Epithelial cell of proximal tubule (primary cell): ENCODE measurements around the gene GAS6. TPM values are rescaled to one million over a fixed set of nuclear protein-coding genes. Genes with fewer than 3 reads are reported as not detected.

Experiments used
- DNase-seq: peaks from one replicate; pipeline ENCODE4 v3.0.0-alpha.2; 2011; ENCODE audit warnings: low read depth
- H3K4me3 ChIP-seq: 2 replicates; pipeline ENCODE4 v1.5.1; 2011; ENCODE audit warnings: low read depth, mild to moderate bottlenecking, low read length
- total RNA-seq: library from RNA; depleted of rRNA; stranded (reverse); fragments of >200 nt; gene quantifications from 2 replicates; pipeline ENCODE4 v1.2.3, GENCODE V29; 2015
- TF ChIP-seq, protein P1 (sequence below): conservative IDR thresholded peaks from 2 replicates; pipeline ENCODE4 v1.5.1; 2012; ENCODE audit warnings: low read depth, mild to moderate bottlenecking, low read length

GAS6 gene
- total RNA-seq, 1 donor from 2014 or later = 127 TPM

DNA sequence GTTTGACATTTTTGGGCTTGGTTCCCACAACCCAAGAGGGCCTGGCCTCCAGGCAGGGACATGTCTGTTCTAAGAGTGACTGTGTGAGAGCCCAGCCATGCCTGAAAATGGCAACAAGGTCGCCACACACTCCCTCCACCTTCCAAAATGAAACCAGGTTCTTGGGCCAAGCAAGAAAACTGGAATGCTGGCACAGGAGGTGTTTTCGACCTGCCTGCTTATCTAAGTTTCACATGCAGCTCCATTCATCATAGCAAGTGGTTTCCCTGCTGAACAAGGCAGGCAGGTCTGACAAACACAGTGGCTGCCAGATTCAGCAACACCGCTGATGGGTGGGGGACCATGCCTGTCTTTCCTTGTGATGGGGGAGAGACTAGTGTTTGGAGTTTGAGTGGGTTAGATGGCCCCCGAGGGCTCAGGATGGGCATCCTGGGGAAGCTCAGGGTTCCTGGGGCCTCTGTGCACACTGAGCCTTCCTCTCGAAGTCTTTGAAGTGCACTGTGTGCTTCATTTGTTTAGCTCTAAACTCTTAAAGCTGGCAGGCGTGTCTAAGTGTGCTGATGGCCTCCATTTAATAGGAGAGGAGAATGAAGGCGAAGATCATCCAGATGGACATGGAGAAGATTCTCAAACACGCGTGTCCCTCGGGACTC lies 17.9 kb upstream of the GAS6 start:
- H3K4me3 ChIP-seq = no peak overlapping the region
- TF ChIP-seq, protein P1, sequence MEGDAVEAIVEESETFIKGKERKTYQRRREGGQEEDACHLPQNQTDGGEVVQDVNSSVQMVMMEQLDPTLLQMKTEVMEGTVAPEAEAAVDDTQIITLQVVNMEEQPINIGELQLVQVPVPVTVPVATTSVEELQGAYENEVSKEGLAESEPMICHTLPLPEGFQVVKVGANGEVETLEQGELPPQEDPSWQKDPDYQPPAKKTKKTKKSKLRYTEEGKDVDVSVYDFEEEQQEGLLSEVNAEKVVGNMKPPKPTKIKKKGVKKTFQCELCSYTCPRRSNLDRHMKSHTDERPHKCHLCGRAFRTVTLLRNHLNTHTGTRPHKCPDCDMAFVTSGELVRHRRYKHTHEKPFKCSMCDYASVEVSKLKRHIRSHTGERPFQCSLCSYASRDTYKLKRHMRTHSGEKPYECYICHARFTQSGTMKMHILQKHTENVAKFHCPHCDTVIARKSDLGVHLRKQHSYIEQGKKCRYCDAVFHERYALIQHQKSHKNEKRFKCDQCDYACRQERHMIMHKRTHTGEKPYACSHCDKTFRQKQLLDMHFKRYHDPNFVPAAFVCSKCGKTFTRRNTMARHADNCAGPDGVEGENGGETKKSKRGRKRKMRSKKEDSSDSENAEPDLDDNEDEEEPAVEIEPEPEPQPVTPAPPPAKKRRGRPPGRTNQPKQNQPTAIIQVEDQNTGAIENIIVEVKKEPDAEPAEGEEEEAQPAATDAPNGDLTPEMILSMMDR = no peak
- DNase-seq = no peak

DNA sequence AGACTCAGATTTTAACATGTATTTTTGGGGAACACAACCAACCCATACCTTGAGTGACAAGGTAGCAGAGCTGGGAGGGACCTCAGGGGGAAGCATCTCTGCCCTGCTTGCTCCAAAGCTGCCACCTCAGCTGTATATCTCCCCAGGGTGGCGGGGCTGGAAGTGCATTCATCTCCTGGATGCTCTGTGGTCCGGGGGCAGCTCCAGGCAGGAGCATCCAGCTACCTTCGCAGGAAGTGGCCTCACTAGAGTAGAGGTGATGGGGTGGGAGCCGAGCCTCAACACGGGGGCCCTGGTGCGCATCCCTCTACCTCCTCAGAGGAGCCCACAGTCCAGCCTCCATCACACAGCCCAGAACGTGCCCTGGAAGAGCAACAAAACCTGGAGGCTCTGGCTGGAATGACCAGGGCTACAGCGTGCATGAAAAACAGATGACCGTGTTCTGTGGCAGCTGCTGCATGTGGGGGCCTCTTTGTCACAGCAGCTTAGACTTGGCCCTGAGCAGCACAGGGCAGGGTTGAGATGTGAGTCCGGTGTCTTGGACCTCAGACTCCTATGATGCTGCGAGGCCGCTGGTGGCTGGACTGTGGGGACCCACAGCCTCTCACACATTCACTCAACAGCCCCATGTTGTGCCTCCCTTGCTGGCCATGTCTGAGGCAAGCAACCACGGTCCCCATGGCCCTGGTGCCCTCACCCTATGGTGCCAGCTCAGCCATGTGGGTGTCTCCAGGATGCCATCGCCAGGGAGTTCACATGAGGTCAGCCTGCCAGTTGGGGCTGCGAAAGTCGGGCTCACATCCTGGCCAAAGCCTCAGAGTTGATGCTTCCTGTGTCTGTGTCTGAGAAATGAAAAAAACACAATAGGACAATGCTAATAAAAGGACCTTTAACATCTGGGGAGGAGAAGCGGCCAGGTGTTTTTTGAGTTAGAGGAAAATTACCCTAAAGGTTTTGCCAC lies 17.1 kb upstream of the GAS6 start:
- H3K4me3 ChIP-seq = no peak overlapping the region
- DNase-seq = no peak
- TF ChIP-seq, protein P1 = no peak

DNA sequence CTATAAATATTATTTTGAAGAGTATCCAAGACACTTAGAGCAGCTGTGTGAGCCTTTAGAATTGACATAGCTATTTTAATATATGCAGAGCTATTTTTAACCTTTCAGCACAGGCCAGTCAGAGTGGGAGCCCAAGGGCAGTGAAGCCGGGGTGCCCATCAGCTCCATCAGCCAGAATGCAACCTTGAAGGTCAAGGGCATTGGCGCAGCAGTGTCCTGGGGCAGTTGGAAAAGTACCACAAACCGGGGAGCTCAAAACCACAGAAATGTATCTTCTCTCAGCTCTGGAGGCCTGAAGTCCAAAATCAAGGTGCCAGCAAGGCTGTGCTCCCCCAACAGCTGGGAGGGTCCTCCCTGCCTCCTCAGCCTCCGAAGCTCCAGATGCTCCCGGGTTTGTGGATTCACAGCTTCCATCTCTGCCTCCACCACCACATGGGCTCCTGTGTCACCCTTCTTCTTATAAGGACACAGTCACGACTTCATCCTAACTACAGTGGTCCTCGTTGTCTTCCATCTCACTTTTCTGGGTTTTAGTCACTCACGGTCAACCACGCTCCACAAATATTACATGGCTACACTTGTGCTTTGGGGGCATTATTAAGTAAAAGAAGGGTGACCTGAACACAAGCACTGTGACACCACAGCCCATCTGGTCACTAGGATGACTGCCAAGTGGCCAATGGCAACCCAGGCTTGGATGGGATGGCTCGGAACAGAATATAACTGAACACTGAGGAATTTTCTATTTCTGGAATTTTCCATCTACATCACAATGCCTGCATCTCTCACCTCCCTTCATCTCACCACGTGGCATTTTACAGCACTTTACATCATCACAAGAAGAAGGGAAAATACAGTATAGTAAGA lies 15.9 kb upstream of the GAS6 start:
- no peak overlapping the region for H3K4me3 ChIP-seq
- TF ChIP-seq, protein P1 = no peak
- DNase-seq = no peak

DNA sequence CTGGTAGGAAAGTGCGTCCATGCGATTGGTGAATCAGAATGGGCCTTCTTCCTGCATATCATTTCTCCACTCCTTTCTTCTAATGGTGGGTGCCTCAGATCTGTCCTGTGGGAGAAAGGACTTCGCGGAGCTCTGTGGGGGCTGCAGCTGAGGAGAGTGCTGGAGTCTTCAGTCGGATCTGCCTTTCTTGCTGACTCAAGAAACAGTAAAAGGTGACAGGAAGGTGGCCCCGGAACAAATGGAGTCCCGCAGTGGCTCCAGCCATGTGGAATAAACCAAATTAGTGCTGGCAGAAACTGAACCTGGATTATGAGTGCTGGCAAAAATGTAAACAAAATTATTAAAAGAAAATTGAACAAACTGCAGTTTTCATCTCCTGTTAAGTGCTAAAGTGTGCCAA lies 15.1 kb upstream of the GAS6 start:
- TF ChIP-seq, protein P1 = no peak
- no peak for DNase-seq
- no peak overlapping the region for H3K4me3 ChIP-seq

DNA sequence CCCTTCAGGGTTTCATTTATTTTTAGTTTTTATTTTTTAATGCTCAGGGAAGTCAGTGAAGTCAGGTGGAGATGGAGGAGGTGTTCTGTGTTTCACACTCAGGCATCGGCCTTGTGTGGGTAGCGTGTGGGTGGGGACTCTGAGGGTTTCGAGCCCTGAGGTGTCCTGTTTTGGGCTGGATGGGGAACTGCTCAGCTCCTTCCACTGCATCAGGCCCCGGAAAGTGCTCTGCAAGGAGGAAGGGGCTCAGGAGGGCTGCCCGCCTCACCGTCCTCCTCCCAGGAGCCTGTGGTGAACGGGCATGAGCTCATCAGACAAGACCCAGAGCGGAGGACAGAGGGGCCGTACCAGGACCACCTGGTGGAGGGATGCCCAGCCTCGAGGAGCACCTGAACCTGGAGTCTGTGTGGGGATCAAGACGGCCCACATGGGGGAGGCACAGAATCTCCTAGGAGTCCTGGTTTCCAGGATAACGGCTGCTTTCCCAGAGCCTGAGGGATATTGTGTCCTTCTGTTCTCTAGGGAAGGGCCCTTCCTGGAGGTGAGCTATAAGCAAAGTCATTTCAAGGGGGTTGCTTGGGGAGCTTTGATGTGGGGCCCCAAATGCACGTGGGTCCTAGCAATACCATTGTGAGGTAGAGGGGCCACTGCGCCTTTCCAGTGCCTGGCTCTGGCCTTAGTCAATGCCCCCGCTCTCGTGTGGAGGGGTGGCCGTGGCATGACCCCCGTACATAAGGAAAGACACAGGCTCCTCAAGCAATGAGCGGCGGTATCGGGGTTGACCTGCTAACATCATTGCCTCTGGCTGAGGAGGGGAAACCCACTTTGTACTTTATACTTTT lies 13.5 kb upstream of the GAS6 start:
- TF ChIP-seq, protein P1 = no peak
- no peak for DNase-seq
- H3K4me3 ChIP-seq = no peak overlapping the region
